ENCODE results near the gene FBLN2.

The FBLN2 gene

DNA sequence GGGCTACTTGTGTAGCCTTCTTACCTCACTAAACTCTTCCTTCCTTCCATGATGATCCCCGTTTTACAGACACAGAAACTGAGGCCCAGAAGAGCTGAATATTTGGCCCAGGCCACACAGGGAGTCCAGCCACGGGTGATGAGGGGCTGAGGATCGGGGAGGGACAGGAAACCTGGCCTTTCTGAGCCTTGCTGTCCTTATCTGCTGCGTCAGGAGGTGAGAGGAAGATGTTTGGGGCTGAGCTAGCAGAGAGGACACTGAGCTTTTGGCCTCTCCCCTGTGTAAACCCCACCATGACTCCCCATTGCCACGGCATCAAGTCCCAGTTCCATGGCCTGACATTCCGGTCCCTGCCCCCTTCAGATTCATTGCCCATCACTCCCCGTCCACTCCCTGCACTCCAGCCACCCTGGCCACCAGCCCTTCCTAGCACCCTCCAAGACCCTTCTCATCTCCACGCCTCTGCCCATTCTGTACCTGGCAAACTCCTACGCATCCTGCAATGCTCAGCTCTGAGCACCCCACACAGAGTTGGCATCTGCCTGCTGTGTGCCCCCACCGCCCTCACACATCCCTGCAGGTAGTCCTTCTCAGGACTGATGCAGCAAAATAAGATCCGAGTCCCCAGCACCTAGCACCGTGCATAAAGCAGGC lies 103.0 kb downstream of the FBLN2 start:
- no peak for DNase-seq

DNA sequence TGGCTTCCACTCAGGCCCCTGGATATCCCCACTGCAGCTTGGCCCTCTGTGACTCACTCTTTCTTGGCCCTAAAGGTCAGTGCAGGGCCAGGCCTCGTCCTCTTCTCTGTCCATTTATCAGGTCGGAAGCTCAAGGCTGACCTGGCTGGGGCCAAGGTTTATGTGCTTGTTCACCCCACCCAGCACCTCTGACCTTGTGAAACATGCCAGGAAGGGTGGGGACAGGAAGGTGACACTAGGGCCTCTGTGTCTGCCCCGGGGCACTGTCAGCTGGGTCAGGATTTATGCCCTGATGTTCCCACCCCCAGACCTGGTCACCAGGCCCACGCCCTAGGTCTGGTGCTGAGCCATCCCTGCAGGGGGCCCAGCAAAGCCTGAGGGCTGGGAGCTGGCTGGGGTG lies 103.8 kb downstream of the FBLN2 start:
- DNase-seq, result no peak

DNA sequence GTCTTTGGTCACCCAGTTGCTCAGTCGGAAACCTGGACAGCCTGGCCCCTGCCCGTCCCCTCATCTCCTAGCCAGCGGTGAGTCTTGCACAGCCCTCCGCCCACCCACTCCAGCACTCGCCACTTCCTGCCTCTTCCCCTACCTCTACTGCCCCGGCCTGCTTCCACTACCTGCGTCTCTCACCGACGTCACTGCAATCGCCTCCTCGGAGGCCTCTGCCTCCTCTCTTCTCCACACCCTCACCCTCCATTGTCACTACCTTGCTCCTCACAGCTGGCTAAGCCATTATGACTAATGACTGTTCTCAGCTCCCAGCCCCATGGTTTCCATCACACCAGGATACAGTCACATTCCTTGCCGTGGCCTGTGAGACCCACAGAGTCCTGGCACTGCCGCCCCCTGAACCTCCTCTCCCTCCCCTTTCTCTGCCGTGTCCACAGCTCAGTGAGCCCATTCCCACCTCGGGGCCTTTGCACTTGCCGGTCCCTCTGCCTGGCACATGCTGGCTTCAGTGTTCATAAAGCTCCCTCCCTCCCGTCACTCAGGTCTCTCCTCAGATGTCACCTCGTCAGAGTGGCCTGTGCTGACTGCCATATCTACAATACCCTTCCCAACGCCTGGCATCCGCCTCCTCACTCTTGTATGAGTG lies 104.8 kb downstream of the FBLN2 start:
- DNase-seq, result no peak

DNA sequence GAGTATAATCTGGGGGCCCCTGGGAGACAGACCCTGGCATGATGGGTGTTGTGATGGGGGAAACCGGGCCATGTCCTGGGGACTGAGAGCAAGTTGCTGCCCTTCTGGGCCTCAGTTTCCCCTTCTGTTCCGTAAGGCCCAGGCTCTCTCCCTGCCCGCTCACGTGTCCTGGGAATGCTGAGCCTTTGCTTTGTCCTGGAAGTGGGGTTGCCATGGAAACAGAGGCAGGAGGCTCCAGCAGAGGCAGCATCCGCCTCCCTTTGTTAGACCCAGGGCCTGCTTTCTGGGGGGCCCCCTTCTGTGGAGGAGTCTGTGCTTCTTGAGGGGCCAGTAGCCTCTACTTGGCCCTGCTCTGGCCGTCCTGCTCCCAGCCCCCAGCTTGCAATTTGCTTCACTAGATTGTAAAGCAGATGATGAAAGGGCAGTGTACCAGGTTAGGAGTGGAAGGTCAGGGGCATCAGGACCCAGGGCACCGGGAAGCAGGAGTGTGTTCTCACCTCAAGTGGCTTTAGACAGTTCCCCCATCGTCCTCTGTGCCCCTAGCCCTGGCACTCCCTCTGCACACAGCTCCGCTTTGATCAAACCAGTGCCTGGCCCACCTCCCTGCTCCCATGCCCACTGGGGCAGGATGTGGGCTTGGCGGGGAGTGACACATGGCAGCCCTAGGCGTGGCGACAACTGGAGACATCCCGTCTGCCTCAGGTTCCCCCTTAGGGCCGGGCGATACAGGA lies 105.6 kb downstream of the FBLN2 start:
- no peak for DNase-seq

DNA sequence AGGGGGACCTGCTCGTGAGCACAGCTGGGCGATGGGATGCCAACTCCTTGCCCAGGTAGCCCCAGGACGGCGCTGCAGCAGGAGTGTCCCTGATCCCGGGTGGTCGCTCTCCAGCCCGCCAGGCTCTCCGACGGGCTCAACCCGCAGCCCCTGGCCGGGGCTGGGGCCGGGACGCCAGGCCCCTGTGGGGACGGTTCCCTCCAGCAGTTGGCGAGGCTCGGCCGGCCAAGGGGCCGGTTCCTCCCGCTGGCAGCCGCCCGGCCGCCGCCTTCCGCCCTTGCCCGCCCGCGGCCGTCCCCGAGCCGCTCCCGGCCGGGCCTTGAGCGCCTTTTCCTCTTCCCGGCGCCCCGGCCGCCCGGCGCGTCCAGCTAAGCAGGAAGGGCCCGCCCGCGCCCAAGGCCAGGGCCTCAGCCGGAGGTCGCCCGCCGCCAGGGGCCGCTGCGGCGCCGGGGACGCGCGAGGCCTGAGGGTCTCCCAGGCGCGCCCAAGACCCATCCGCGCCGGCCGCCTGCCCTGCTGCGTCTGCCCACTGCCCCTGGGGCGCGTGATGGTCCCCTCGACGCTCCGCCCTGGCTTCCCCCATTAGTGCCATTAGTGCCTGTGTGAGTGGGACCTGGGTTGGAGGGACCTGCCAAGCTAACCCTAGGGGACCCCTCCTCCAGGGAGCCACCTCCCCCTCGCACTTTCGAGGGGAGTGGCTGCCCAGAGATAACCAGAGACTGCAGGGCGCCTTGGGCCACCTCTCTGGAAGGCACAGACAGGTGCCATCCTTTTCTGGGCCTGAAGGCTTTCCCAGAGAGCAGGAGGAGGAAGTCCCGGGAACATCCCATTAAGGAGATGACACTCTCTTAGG lies 106.4 kb downstream of the FBLN2 start:
- DNase-seq, result no peak

DNA sequence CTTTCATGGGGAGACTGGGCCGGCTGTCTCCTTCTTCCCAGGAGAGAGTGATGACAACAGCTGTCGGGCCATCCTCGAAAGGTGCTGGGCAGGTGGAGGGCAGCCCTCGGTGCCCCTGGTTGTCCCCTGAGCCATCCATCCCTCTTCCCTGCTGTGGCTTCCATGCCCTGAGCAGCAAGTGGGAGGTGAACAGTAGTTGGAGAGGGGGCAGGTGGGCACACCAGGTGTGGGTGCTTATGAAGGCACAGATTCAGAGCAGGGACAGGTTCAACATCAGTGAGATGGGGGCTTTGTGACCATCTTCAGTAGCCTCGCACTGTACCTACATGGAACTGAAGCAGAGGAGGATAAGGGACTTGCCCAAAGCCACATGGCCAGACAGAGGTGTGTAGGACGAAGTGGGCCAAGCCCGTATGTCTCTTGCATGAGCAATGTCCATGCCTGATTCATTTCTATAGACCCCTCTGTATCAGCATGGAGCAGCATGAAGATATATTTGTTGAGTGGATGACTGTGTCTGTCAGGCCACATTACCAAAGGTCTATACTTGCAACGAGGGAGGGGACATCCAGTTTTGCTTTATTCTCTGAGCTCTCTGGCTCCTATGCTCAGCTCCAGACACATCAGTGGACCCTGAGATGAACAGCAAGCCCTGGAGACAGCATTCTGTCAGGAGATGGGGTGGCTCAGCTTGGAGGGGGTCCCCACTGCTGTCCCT lies 107.8 kb downstream of the FBLN2 start:
- no peak for DNase-seq

DNA sequence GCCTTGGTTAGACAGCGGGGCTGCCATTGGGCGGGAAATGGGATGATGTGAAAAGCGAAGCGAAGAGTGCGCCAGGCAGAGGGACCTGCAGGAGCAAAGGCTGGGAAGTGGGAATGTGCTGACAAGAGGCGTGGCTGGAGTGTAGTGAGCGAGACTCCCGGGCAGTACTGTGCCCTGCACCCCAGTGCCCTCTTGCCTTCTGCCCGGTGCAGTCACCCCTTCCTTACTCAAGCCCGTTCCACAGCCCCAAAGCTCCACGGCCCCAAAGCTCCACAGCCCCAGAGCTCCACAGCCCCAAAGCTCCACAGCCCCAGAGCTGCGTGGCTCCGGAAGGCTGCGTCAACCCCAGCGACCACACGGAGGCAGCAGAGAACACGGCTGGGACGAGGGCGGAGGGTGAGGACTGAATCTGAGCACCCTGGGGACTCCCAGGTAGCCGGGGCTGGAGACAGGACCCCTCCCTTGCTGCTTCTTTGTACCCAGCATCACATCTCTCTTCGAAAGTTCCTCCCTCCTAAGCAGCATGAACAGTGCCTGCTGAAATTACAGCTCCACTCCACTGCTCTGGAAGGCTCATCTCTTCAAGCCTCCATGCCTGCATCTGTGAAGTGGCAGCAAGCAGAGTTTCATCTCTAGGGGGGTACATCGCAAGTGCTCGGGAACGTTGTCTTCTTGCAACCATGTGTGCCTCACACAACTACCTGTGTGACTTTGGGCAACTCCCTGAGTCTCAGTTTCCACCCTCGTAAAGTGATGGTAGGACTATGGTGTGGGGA lies 108.9 kb downstream of the FBLN2 start:
- DNase-seq, result peak; percentile 25

DNA sequence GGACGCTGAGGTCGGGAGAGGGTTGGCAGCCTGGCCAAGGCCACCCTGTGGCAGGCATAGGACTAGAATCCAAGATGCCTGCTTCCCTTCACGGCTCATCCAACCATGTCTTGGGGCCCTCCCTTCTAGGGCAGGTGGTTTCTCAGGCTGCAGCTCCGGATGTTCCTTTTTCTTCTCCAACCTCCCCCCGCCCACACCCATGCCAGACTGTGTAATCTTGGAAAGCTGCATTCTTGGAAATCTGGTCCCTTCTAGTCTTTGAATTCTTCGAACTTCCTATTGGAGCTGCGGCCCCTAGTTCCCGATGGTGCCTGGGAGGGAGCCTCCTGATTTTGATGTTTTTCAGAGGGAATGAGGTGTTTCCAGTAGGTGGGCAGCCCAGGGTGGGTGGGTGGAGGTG lies 109.8 kb downstream of the FBLN2 start:
- DNase-seq, result no peak

DNA sequence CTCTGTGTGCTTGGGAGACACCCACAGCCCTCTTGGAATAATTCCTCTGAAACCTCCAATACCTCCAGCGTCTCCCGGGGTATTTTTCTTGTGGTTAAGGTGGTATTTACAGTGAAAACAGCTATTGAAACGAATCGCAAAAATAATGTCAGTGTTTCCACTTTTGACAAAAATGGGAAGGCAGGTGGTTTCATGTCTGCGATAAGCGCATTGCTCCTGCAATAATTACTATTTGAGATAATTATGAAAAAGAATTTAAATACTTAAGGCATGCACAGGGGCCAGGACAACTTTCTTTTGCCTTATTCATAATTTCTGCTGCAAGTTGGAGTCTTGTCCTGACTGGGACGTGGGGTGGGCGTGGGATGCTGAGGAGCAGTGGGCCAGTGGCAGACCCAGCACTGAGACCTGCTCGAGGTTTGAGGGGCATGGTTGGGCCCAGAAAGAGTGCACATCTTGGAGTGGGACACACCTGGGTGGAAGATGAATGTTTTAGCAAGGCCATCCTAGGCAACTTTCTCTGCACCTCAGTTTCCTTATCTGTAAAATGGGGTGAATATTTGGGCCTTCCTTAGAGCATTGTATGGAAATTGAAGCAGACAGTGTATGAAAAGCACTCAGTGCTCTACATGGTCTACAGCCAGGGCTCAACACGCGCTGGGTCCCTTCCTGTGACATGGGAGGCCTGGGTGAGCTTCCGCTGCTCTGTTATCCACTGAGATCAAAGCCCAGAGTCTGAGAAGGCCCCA lies 110.5 kb downstream of the FBLN2 start:
- no peak for DNase-seq

DNA sequence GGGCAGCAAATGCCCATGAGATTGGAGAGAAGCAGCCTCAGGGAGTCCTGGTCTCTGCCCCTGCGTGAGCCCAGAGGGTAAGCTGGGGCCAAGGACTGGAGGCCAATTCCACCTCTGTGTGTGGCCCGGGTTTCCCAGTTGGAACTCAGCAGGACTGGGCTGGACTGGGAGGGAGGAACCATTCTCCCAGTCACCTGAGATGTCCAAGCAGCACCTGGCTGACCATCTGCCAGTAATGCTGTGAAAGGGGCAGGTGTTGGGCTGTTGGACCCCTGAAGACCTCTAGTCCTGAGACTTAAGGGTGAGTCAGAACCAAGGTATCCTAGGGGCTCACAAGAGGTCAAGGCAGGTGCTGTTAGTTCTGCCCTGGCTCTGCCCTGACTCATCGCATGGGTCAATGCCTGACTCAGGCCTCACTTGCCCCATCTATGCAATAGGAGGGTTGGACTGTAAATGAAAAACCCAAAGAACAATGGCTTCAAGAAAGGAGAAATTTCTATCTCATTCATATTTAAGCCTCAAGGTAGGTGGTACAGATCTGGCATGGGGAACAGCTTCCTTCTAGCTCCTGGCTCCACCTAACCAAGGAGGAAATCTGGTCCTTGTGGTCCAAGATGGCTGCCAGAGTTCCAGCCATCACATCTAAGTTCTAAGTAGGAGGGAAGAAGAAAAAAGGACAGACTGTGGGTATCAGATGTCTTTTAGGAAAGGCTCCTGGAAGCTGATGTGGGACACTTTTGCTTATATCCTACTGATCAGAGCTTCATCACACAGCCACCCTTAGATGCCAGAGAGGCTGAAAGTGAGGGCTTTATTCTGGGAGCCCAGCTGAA lies 111.3 kb downstream of the FBLN2 start:
- DNase-seq, result no peak

DNA sequence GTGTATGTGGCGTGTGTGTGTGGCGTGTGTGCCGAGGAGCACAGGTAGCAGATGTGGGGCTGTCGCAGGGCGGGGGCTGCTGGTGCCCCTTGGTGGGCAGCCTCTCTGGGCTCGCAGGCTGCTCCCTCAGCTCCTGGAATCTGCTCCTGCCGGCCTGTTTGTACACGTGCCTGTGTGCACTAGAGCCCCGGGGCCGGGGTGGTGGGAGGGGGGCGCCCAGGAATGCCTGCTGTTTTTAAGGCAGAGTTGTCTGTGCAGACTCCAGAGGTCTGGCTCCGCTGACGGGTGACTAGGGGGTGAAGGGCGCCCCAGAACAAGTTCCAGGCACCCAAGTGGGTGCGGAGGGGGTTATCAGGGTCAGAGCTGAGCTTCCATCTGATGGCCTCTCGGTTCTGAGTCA lies 112.2 kb downstream of the FBLN2 start:
- no peak for DNase-seq

DNA sequence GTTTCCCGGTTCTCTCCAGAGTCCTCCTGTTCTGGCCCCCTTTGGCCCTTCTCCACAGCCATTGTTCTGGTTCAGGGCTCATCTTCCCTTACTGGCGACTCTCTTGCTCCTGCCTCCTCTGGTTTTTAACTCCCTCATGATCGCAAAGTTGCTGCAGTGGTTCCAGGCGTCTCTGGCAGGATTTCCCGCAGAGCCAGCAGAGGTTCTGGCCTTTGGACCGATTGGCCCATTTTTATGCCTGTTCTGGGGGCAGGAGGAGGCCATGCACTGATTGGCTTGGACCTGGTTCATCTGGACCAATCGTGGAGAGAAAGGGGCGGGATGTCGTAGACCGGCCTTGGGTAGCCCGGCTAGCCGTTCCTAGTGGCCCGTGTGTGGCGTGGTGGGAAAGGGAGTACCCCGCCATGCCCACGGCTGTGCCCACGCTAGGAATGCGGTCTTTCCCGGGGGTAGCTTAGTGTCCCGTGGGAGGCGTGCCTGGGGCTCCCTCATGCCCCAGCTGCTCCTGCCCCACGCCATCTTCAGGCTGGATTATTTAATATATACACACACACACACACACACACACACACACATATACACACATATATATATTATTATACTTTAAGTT lies 113.4 kb downstream of the FBLN2 start:
- DNase-seq, result no peak

DNA sequence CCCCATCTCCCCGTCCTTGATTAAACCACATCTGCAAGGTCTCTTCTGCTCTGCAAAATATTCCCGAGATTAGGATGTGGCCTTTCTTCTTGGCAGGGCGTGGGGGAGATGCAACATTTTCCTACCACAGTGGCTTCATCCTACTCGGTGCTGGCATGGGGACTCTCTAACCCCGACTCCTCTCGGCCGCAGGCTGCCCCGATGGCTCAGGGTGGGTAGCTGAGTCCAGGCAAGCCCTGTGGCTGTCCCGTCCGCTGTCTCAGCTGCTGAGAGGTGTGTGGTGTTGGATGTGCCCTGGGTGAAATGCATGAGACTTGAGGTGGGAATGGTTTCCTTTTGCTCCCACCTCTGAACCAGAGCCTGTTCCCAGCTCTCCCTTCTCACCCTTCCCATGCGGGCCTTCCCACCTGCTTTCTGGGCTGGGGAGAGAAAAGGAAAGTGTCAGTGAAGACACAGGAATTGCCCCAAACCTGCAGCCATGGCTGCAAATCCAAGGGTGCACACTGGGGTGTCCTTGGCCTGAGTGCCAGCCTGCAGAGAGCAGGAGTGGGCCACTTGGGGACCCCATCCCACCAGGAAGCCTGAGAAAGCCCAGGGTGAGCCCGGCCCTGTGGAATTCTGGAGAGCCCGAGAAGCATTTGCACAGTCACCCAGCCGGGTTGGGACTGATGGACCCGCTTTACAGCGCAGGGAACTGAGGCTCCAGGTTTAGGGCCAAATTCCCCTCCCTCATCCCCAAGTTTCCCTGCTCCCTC lies 115.0 kb downstream of the FBLN2 start:
- DNase-seq, result no peak

DNA sequence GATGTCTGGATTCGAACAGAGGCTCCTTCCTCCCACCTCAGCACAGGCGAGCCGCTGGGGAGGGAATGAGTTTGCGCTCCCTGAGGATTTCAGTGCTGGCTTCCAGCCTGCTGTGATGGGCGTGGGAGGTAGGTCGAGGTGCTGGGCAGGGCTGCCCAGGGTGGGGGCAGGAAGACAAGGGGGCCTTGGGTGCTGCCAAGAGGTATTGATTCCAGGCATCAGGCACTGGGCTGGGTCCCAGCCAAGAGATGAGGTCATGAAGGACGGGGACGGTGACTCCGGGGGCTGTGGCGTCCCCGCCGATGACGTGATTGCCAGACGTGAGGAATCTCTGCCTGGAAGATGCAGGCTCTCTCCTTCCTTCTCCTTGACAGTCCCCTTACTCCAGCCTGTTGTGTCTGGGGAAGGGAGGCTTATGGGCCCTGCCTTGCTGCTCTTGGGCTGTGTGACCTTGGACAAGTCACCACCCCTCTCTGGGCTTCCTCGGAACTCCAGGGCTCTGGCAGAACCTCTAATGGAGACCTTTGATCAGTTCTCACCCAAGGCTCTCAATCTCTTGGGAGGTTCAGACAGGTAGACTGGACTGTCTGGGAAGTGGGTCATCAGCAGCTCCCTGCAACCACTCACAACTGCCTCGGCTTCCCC lies 116.8 kb downstream of the FBLN2 start:
- no peak for DNase-seq

DNA sequence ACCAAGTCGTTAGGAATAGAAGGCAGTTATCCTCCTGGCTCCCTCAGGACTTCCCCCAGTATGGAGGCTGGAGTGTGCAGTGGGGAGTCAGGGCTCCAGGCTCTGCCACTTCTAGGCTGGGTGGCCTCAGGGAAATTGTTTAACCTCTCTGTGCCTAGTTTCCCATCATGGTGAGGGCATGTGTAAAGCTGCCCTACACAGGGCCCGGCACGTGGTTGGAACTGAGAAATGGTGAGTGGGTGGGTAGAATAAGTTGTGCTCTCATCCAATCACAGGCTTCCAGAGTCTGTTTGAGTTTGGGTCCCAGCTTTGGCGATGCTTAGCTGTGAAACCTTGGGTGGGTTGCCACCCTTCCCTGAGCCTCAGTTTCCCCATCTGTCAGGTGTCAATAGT lies 117.3 kb downstream of the FBLN2 start:
- no peak for DNase-seq

DNA sequence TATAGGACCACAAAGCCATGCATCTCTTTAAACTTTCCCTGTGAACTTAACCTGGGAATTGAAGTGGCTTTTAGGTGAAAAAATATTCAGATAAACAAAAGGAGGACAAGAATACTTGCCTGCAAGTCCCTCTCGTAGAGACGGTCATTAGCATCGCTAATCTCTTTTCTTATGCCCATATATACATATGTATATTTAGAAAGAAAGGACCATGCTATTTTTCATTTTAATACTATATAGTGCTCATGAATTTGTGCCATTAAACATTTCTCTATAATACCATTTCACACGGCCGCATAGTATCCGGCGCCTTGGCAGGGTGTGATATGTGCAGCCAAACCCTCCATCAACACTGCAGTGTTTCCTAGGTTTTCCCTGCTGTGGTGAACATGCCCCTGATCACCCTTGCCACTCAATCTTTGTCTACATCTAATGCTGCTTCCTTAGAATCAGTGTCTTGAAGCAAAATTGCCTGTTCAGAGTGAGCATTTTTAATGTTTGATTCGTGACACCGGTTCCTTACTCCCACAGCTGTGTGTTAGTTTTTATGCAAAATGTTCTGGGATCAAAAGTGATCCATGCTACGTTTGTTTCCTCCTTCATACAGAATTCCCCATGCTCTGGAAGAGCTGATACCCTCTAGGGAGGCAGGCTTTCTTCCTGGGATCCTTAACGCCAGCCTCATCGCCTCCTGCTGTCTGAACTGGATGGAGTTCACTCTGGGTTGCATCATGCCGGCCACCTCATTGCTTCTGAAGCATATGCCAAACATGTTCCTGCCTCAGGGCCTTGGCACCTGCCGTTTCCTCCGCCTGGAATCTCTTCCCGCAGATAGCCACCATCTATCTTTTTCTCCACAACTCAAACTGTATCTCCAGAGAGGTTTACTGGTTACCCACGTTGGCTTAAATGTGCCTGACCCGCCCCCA lies 118.1 kb downstream of the FBLN2 start:
- no peak for DNase-seq

DNA sequence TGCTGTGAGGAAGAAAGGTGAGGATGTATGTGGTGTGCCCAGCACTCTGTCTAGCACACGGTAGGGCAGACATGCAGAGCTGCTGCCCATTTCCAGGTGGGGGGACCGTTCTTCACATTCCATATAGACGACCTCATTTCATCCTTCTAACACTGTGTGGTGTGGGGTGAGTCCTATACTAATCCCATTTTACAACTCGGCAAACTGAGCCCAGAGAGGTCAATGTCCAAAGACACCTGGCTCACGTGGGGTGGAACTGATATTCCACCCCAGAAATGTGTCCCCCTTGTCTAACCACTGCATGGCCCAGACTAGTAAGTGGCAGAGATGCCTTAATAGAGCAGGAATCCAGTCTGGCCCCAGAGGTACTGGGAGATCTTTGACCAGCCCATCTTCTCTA lies 119.2 kb downstream of the FBLN2 start:
- DNase-seq, result no peak
